ENCODE results near the gene STRIT1.
"Not testable (repeated sequence)": the region's sequence is repeated elsewhere in the genome, so short reads cannot be mapped to it uniquely, and the experiment has no call there.

Gene STRIT1

GRCh38 chr3:155262855-155263254, 30.6 kb downstream of the STRIT1 start:
- not testable (repeated sequence) for DNase-seq

DNA sequence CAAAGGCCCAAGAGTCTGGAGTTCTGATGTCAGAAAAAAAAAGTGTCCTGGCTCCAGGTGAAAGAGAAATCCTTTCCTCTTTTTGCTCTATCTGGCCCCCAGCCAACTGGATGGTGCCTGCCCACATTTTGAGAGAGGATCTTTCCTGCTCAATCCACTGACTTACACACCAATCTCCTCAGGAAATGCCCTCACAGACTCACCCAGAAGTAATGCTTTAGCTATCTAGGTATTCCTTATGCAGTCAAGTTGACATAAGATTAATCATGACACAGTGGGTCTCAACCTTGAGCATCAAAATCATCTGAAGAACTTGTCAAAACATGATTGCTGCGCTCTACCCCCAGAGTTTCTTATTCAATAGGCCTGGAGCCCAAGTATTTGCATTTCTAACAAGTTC, 31.2 kb downstream of the STRIT1 start:
- DNase-seq, result no peak

DNA sequence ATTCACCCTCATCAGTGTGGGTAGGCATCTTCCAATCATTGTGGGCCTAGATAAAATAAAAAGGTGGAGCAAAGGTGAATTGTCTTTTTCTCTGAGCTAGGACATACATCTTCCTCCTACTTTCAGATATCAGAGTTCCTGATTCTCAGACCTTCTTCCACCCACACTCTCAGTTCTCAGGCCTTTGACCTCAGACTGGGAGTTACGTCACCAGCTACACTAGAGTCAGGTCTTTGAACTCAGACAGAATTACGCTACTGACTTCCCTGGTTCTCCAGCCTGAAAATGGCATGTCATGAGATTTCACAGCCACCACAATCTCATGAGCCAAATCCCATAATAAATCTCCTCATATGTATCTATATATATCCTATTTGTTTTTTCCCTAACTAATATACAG, 39.0 kb downstream of the STRIT1 start:
- DNase-seq, result no peak

DNA sequence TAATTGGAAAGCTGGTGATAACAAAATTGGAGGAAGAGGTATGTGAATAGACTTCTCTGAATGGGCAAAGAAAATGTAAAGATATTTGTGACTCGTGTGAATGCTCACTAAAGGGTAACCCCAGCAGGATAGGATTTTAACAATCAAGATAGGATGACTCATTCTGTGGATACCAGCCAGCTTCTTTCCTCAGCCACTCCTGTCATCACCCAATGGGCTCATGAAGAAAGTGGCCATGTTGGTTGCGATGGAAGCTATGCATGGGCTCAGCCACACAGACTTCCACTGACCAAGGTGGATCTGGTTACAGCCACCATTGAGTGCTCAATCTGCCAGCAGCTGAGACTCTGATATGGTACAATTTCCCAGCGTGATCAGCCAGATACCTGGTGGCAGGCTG, 40.9 kb downstream of the STRIT1 start:
- no peak for DNase-seq

- no peak for DNase-seq
Observed at GRCh38 chr3:155252021-155252420, 41.5 kb downstream of the STRIT1 start.

DNA sequence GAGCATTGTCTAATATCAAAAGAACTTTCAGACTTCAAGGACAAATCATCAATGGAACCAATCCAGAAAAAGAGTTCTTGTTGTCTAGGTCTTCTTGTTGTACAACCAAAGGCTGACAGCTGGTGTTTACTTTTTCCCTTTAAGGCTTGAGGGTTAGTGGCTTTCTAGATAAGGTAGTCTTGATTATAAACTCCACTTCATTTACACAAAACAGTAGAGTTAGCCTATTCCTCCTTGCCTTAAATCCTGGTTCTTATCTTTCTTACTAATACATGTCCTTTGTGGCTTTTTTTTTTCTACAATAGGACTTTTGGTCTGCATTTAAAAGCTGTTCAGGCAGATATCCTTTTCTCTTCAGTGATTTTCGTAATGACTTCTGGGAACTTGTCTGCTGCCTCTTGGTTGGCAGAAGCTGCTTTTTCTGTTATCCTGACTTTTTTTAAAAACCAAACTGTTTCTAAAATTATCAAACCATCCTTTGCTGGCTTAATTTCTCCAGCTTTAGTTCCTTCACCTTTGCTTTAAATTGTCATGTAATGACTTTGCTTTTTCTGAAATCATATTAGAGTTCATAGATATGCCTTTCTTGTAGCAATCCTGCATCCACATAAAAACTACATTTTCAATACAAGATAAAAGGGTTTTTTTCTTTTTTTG, 44.8 kb downstream of the STRIT1 start:
- DNase-seq, result no peak

DNA sequence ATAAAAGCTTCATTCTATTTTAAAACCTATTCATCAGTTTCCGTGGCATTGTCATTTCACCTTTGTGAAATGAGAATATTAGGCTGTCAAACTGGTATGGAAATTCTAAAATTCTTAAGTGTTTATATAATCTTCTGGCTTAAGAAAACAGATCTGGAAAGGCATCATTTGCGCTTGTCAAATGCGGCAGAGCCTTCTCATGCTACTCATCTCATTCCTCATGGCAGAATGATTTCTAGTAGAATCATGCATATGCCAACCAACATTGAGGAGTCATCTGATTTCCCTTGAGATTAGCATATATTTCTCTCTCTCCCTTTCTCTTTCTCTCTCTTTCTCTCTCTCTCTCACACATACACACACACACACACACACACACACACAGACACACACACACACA, 48.8 kb downstream of the STRIT1 start:
- no peak for DNase-seq

DNA sequence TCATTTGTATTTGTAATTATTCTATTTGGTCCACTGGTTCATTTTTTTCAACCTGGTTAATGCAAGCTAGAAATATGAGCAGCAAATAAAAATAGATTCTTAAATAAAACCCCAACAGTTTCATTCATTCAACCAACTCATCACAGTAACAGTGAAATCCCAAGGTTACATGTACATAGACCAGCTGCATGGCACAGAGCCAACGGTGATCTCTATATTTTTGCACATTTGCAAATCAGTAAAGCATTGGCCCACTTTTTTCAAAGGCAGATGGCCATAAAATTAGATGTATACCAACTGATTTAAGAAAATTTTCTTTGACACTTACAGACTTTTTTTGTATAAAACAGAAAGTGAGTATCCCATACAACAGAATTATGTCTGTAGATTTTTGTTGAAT, 49.3 kb downstream of the STRIT1 start:
- DNase-seq, result no peak

GRCh38 chr3:155243512-155243921, 50.0 kb downstream of the STRIT1 start:
- no peak for DNase-seq

DNA sequence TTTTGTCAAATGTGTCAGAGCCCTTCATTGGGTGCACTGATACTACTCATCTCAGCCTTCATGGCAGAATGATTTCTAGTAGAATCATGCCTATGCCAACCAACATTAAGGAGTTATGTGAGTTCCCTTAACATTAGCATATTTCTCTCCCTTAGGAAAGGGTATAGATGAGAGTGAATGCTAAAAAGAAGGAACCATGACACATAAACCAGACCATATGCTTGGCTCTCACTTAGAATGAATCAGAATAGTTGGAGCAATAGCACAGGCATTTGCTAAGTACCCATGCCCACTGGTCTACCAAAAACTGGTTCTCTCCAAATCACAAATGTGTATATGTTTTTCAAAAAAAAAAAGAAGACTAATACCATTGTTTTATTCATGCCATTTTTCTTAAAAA, 51.1 kb downstream of the STRIT1 start:
- no peak for DNase-seq

GRCh38 chr3:155241579-155241978, 51.9 kb downstream of the STRIT1 start:
- DNase-seq, result no peak

Data from NCI-H1092 treated with DMSO at 0.1 percent for 48 hours (cell line).